PFSK-1 (cell line): ENCODE data around the gene RNF220.

Source experiments
- FOXP2 ChIP-seq: optimal IDR thresholded peaks from 2 replicates; pipeline ENCODE3; 2011; ENCODE audit warnings: borderline replicate concordance, control low read depth, inconsistent platforms; ENCODE audit not compliant: insufficient read depth; ENCODE audit errors: extremely low read length, extremely low read depth
- POLR2AphosphoS5 ChIP-seq: IDR thresholded peaks from 2 replicates; pipeline ENCODE4 v1.6.1; 2012; ENCODE audit warnings: low read depth, mild to moderate bottlenecking, control low read depth, low read length, moderate library complexity
- SIN3A ChIP-seq: IDR thresholded peaks from 2 replicates; pipeline ENCODE4 v1.6.1; 2012; ENCODE audit warnings: mild to moderate bottlenecking, low read length, moderate library complexity, borderline replicate concordance; ENCODE audit not compliant: insufficient read depth
- TAF1 ChIP-seq: IDR thresholded peaks from 2 replicates; pipeline ENCODE4 v1.6.1; 2012; ENCODE audit warnings: low read length, control low read depth, borderline replicate concordance; ENCODE audit not compliant: insufficient read depth
- TF ChIP-seq, protein P1 (sequence below), 2 experiments: IDR thresholded peaks; 2 replicates each; pipeline versions ENCODE4 v1.6.1 to v1.8.0; 2011 to 2012; ENCODE audit warnings: low read depth in 2 of 2, low read length in 2 of 2, control low read depth in 1 of 2, inconsistent platforms in 1 of 2, mild to moderate bottlenecking in 1 of 2, moderate library complexity in 1 of 2; ENCODE audit not compliant: insufficient read depth in 1 of 2

The RNF220 gene

DNA sequence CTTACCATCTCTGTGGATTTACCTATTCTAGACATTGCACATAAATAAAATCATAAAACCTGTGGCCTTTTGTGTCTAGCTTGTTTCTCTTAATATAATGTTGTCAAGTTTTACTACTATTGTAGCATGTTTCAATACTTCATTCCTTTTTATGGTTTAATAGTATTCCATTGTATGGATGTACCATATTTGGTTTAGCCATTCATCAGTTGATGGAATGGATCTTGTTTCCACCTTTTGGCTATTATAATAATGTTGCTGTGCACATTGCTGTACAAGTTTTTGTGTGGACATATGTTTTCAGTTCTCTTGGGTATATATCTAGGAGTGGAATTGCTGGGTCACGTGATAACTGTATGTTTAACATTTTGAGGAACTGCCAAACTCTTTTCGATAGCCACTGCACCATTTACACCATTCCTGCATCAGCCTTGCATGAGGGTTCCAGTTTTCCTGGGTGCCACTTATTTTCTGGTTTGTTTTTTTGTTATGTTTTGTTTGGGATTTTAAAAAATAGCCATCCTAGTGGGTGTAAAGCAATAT, 66.9 kb downstream of the RNF220 start:
- TF ChIP-seq TAF1 = no peak
- no peak for TF ChIP-seq FOXP2
- TF ChIP-seq, protein P1, sequence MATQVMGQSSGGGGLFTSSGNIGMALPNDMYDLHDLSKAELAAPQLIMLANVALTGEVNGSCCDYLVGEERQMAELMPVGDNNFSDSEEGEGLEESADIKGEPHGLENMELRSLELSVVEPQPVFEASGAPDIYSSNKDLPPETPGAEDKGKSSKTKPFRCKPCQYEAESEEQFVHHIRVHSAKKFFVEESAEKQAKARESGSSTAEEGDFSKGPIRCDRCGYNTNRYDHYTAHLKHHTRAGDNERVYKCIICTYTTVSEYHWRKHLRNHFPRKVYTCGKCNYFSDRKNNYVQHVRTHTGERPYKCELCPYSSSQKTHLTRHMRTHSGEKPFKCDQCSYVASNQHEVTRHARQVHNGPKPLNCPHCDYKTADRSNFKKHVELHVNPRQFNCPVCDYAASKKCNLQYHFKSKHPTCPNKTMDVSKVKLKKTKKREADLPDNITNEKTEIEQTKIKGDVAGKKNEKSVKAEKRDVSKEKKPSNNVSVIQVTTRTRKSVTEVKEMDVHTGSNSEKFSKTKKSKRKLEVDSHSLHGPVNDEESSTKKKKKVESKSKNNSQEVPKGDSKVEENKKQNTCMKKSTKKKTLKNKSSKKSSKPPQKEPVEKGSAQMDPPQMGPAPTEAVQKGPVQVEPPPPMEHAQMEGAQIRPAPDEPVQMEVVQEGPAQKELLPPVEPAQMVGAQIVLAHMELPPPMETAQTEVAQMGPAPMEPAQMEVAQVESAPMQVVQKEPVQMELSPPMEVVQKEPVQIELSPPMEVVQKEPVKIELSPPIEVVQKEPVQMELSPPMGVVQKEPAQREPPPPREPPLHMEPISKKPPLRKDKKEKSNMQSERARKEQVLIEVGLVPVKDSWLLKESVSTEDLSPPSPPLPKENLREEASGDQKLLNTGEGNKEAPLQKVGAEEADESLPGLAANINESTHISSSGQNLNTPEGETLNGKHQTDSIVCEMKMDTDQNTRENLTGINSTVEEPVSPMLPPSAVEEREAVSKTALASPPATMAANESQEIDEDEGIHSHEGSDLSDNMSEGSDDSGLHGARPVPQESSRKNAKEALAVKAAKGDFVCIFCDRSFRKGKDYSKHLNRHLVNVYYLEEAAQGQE (IDR thresholded peaks at IDR 0.05; ENCODE audit: insufficient read depth in 1 of 2, low read depth in 2 of 2, low read length in 2 of 2) = no peak
- no peak for TF ChIP-seq SIN3A
- no peak for TF ChIP-seq POLR2AphosphoS5

DNA sequence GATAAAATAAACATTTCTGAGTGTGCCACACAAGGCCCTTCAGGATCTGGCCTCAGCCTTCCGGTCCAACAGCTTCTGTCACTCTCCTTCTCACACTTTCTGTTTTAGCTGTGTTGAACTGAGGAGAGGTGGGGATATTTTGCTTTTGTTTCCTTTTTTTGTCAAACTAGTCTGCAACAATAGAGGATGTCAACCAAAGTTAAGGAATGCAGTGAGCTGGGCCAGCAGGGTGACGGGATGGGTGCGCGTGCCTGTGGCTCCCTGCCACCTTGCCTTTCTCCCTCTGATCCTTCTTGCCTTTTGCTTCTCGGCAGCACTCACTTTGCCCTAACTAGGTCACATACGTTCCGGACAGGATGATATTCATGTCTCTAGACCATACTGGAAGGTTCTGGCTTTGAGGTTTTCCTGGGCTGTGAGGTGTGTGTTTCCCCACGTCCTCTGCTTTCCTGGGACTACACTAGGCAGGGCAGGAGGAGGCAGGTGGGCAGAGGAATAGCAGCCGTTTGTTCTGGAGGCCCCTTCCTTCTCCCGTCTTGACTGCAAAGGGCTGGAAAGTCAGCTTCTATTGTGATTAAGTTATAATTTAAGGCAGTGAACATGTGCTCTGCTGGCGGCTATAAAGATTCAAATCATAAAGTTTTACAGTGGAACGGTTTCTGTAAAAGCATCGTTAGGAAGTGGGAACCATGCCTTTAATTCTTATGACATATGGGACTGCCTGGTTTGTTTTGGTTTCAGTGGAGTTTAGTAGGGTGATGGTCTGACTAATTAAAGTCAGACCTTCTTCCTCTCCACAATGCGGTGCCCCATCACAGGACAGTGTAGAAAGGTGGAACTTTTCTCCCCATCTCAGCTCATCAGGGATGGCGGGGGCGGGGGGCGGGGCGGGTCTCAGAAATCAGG, 67.8 kb downstream of the RNF220 start:
- no peak for TF ChIP-seq SIN3A
- no peak for TF ChIP-seq POLR2AphosphoS5
- TF ChIP-seq TAF1 = no peak
- TF ChIP-seq FOXP2 = no peak

DNA sequence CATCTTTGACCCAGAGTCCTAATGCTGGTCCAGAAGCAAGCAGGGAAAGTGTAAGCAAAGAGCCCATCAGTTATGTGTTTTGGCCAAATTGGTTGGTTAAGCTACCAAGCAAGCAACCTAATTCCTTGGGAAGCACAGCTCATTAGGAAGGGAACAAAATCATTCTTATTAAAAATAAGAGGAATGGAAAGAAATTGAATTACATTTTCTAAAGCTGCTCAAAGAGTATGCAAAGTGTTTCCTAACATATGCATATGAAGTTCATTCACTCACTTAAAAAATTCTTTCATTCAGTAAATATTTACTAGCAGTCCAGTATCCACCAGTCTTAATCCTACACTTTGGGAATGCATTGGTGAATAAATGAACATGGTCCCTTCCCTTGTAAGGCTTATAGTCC, 71.8 kb downstream of the RNF220 start:
- TF ChIP-seq SIN3A (no peak), FOXP2 (no peak), POLR2AphosphoS5 (no peak)

DNA sequence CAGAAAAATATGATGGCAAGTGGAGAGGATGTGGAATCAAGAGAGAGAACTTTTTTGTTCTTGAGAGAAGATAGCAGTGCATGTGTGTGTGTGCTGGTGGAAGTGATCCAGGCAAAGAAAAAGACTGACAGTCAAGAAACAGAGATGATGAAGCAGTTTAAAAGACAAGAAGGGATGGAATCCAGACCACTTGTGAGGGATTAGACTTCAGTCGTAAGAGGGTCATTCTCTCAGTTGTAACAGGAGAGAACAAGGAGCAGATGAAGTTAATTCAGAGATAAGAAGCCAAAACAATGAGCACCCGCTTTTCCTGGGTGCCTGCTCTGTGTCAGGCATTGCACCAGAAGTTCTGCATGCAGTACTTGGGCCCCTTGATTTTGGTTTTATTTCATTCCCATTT, 76.6 kb downstream of the RNF220 start:
- TF ChIP-seq TAF1 (no peak), FOXP2 (no peak), POLR2AphosphoS5 (no peak), SIN3A (no peak)
- TF ChIP-seq, protein P1 (IDR thresholded peaks at IDR 0.05; ENCODE audit: insufficient read depth in 1 of 2, low read depth in 2 of 2, low read length in 2 of 2) = no peak

DNA sequence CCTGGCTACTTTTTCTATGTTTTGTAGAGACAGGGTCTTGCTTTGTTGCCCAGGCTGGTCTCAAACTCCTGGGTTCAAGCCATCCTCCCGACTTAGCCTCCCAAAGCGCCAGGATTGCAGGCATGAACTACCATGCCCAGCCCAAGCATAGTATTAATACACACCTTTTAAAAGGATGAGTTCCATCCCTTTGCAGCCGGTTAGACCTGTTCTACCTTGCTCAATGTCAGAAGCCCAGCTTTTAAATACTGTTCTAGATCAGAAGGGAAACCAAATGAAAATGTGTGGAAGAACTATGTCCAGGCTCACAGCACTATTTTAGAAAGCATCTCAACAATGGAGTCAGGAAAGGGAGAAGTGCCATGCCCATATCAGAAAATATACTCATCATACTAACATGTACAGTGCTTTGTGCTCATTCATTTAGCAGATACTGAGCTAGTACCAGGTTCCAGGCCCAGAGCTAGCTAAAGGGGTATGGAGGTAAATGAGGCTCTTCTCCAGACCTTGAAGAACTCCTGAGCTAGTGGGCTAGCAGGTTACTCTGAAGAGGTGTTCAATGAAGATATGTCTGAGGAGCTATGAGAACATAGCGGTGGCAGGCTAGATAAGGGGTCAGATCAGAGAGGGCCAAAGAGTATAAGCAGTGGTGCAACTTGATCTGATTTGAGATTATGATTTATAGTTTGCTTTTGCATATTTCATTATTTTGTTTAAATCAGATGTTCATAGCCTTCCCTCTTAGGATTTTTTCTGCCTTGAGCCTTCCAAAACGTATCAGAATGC, 78.2 kb downstream of the RNF220 start:
- no peak for TF ChIP-seq FOXP2
- TF ChIP-seq, protein P1 (IDR thresholded peaks at IDR 0.05; ENCODE audit: insufficient read depth in 1 of 2, low read depth in 2 of 2, low read length in 2 of 2) = no peak
- TF ChIP-seq POLR2AphosphoS5 = no peak
- no peak for TF ChIP-seq TAF1
- no peak for TF ChIP-seq SIN3A
